Head of caudate nucleus (tissue), 42 donors: ENCODE results near the gene MLLT10.

Experiments
- DNase-seq, 42 donors: peaks; one replicate each; pipeline versions ENCODE4 v3.0.0 to v3.0.0-alpha.2; 2020 to 2021; ENCODE audit warnings: mixed read lengths in 7 of 42
- intact Hi-C: fragments of 100-400 bp; cut with DNase I; formaldehyde crosslinking; loops from one replicate; pipeline ENCODE4 v1.15.0; 2022

MLLT10 gene

GRCh38 chr10:21769041-21769440, 235.0 kb downstream of the MLLT10 start:
- DNase-seq, result no peak
- intact Hi-C loops, result no loop called here

- intact Hi-C loops, result no loop called here
These were observed 237.2 kb downstream of the MLLT10 start for GRCh38 chr10:21771219-21771618.

GRCh38 chr10:21776883-21777282, 242.9 kb downstream of the MLLT10 start:
- no peak for DNase-seq
- intact Hi-C loops, result no loop called here

More at GRCh38 chr10:21771219-21771618, 237.2 kb downstream of the MLLT10 start:
- no peak for DNase-seq

GRCh38 chr10:21791276-21791675, 257.2 kb downstream of the MLLT10 start:
- DNase-seq, result no peak
- intact Hi-C loops, result no loop called here
